ENCODE measurements around the gene VGLL4. TPM values are rescaled to one million over a fixed set of nuclear protein-coding genes. Genes with fewer than 3 reads are reported as not detected.
"Not testable (repeated sequence)": the region's sequence is repeated elsewhere in the genome, so short reads cannot be mapped to it uniquely, and the experiment has no call there.

The VGLL4 gene
- total RNA-seq, 1 experiment from 2014 or later = 66.5 TPM

- DNase-seq (ENCODE audit: low read depth) = no peak
These were observed 55.4 kb downstream of the VGLL4 start for GRCh38 chr3:11588338-11588737.

GRCh38 chr3:11587766-11588165 lies 55.9 kb downstream of the VGLL4 start:
- DNase-seq (ENCODE audit: low read depth) = no peak

- no peak for DNase-seq (ENCODE audit: low read depth)
These were observed 59.1 kb downstream of the VGLL4 start for GRCh38 chr3:11584570-11584969.

- DNase-seq (ENCODE audit: low read depth) = no peak
These were observed 60.1 kb downstream of the VGLL4 start for GRCh38 chr3:11583638-11584046.

GRCh38 chr3:11583235-11583634 lies 60.5 kb downstream of the VGLL4 start:
- DNase-seq (ENCODE audit: low read depth) = peak; percentile 37

- DNase-seq (ENCODE audit: low read depth) = peak; percentile 52
These were observed 61.3 kb downstream of the VGLL4 start for GRCh38 chr3:11582191-11582968.

GRCh38 chr3:11581237-11582190 lies 62.2 kb downstream of the VGLL4 start:
- no peak for DNase-seq (ENCODE audit: low read depth)

- DNase-seq (ENCODE audit: low read depth) = no peak
These were observed 63.1 kb downstream of the VGLL4 start for GRCh38 chr3:11580645-11581044.

GRCh38 chr3:11578169-11578568 lies 65.5 kb downstream of the VGLL4 start:
- DNase-seq (ENCODE audit: low read depth) = no peak

- DNase-seq (ENCODE audit: low read depth) = peak; percentile 95
These were observed 67.3 kb downstream of the VGLL4 start for GRCh38 chr3:11576453-11576852.

- DNase-seq (ENCODE audit: low read depth) = no peak
These were observed 68.0 kb downstream of the VGLL4 start for GRCh38 chr3:11575677-11576076.

GRCh38 chr3:11574981-11575669 lies 68.6 kb downstream of the VGLL4 start:
- no peak for DNase-seq (ENCODE audit: low read depth)

- not testable (repeated sequence) for DNase-seq (ENCODE audit: low read depth)
These were observed 71.1 kb downstream of the VGLL4 start for GRCh38 chr3:11572660-11573059.

GRCh38 chr3:11570789-11571495 lies 72.8 kb downstream of the VGLL4 start:
- peak; percentile 68 for DNase-seq (ENCODE audit: low read depth)

- peak; percentile 23 for DNase-seq (ENCODE audit: low read depth)
These were observed 73.5 kb downstream of the VGLL4 start for GRCh38 chr3:11570251-11570650.

GRCh38 chr3:11569156-11569741 lies 74.5 kb downstream of the VGLL4 start:
- DNase-seq (ENCODE audit: low read depth) = no peak

GRCh38 chr3:11568503-11569155 lies 75.1 kb downstream of the VGLL4 start:
- peak; percentile 97 for DNase-seq (ENCODE audit: low read depth)

GRCh38 chr3:11567516-11568467 lies 75.9 kb downstream of the VGLL4 start:
- DNase-seq (ENCODE audit: low read depth) = peak; percentile 96

GRCh38 chr3:11566916-11567315 lies 76.8 kb downstream of the VGLL4 start:
- DNase-seq (ENCODE audit: low read depth) = no peak

All from LHCN-M2 (cell line).